ENCODE results near the gene LCE1F.

GRCh38 chr1:152783095-152783494 is 8.2 kb downstream of the LCE1F start:
- TF ChIP-seq CTCF (IDR thresholded peaks at IDR 0.05): no peak
- no peak for TF ChIP-seq POLR2A (IDR thresholded peaks at IDR 0.05)
